ENCODE data around the gene CFAP43.

The CFAP43 gene

GRCh38 chr10:104170610-104171254 is 61.4 kb downstream of the CFAP43 start:
- no peak for DNase-seq (ENCODE audit: low read depth)
- TF ChIP-seq CTCF (IDR thresholded peaks at IDR 0.05; ENCODE audit: insufficient read depth, low read depth, low read length, missing control alignments): no peak
- no peak overlapping the region for H3K4me3 ChIP-seq (ENCODE audit: low read depth, low read length)

DNA sequence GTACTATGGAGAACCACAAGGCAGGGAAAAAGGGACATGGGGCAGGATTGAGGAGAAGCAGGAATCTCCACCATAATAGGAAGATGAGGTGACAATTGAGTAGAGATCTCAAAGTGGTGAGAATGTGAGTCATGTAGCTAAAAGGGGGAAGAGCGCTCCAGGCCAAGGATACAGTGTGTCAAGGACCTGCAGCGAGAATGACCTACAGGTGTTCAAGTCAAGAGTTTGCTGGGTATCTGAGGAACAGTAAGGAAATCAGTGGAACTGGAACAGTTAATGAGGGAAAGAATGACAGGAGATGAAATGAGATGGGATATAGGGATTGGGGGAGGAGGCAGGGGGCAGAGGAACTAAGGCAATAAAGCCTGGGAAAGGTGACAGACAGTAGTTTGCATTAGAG is 76.6 kb downstream of the CFAP43 start:
- no peak for TF ChIP-seq CTCF (IDR thresholded peaks at IDR 0.05; ENCODE audit: insufficient read depth, low read depth, low read length, missing control alignments)
- DNase-seq (ENCODE audit: low read depth): no peak
- H3K4me3 ChIP-seq (ENCODE audit: low read depth, low read length): no peak overlapping the region

- TF ChIP-seq CTCF (IDR thresholded peaks at IDR 0.05; ENCODE audit: insufficient read depth, low read depth, low read length, missing control alignments): no peak
- no peak overlapping the region for H3K4me3 ChIP-seq (ENCODE audit: low read depth, low read length)
- no peak for DNase-seq (ENCODE audit: low read depth)
Measured at GRCh38 chr10:104151737-104152136, 80.4 kb downstream of the CFAP43 start.

DNA sequence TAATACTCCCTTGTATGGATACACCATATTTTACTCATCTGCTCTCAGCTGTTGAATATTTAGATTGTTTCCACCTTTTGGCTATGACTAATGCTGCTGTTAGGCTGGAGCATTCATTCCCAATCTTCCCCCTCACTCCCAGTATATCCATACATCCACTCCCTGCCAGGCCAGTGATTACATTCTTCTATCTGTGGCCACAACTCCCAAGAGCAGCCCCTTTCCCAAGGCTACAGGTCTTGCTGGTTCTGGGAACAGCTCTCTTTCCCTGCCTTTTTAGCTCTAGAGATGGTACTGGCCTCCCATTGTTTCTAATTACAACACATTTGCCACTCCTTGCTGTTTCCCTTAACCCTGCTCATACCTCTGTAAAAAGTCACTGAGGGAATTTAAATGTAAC is 82.0 kb downstream of the CFAP43 start:
- no peak for DNase-seq (ENCODE audit: low read depth)
- no peak overlapping the region for H3K4me3 ChIP-seq (ENCODE audit: low read depth, low read length)
- TF ChIP-seq CTCF (IDR thresholded peaks at IDR 0.05; ENCODE audit: insufficient read depth, low read depth, low read length, missing control alignments): no peak

DNA sequence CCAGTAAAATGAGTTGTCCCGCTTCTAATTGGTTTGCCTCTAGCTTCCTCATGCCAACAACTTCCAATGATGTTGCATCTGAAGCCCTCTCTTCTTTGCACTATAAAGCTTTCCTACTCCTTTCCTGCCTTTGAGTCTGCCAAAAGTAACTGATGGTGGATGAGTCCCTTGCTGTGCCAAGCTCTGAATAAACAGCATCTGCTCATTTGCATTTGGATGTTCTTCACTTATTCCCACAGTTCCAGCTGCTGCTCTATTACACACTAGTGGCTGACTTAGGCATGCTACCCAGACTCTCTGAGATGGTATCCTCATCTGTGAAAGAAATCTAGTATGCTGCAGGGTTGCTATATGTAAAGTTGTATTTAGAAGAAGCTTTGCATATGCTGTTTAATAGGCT is 85.3 kb downstream of the CFAP43 start:
- DNase-seq (ENCODE audit: low read depth): no peak
- H3K4me3 ChIP-seq (ENCODE audit: low read depth, low read length): no peak overlapping the region
- TF ChIP-seq CTCF (IDR thresholded peaks at IDR 0.05; ENCODE audit: insufficient read depth, low read depth, low read length, missing control alignments): no peak

DNA sequence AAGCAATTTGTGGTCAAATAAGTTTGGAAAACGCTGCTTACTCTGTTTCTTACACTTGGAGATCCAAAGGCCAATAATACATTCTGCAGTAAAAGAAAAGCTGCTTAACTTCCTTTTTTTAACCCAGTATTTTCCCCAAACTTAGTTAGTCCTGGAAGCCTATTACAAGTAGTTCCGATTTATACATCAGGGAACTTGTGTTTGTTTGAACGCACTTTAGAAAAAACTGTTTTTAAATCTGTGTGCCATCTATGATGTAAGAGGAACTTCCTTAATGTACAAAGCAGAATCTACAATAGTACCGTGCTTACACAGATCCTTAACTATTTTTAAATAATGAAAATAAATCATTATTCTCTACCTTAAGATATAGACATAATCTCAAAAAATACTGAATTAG is 87.2 kb downstream of the CFAP43 start:
- no peak for TF ChIP-seq CTCF (IDR thresholded peaks at IDR 0.05; ENCODE audit: insufficient read depth, low read depth, low read length, missing control alignments)
- H3K4me3 ChIP-seq (ENCODE audit: low read depth, low read length): no peak overlapping the region
- no peak for DNase-seq (ENCODE audit: low read depth)

DNA sequence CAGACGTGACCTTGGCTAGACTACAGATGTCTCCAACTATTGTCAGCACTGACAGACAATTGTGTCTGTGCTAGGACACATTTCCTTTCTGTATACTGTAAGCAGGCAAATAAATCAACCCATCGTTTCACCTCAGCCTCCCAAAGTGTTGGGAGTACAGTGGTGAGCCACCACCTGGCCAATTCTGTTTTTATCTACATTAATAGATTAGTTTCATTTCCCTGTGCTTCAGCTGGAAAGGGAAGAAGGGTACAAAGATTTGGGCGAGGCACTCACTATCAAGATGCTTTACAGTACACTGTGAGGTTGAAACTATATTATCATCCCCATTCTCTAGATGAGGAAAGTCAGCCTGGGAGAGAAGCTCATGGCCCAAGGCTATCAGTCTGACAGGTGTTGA is 88.3 kb downstream of the CFAP43 start:
- no peak overlapping the region for H3K4me3 ChIP-seq (ENCODE audit: low read depth, low read length)
- TF ChIP-seq CTCF (IDR thresholded peaks at IDR 0.05; ENCODE audit: insufficient read depth, low read depth, low read length, missing control alignments): no peak
- DNase-seq (ENCODE audit: low read depth): no peak
